NCI-H2081 treated with DMSO at 0.1 percent for 48 hours (cell line): ENCODE measurements around the gene FAM236A.
"Not testable (repeated sequence)": the region's sequence is repeated elsewhere in the genome, so short reads cannot be mapped to it uniquely, and the experiment has no call there.

Source experiments
- DNase-seq: peaks from one replicate; lab custom pipeline; 2025; lab: John Stamatoyannopoulos, UW

The FAM236A gene

DNA sequence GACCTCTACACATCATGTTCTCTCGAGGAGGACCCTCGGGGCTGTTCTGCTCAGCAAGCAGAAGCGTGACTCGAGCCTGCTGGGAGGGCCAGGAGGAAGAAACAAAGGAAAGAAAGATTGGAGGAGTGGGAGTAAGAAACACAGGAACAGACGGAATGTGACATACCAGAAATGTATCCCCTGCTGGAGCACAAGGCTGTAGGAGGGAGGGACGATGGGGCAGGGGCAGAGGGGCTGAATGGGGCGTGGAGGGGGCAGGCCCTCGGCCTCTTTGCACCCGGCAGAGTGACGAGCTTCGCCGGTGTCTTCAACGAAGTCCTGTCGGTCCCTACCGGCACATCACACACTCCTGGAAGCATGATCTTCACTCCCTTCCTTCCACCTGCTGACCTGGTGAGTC lies at the start of gene FAM236A:
Gene FAM236A, plus strand, starts transcription at position 301 of the 400 bp plus-strand sequence. Its CDS starts 57 bp downstream, at position 358.
- DNase-seq, result not testable (repeated sequence)

- DNase-seq, result not testable (repeated sequence)
Measured at GRCh38 chrX:72889740-72890139, 48.3 kb upstream of the FAM236A start.

- not testable (repeated sequence) for DNase-seq
Measured at GRCh38 chrX:72912315-72912714, 25.7 kb upstream of the FAM236A start, which contains the start of gene FAM236C. FAM236C (plus strand) TSS chrX:72912615; CDS start chrX:72912715, 100 bp downstream.

- not testable (repeated sequence) for DNase-seq
Measured at GRCh38 chrX:72916096-72916495, 21.9 kb upstream of the FAM236A start.

DNA sequence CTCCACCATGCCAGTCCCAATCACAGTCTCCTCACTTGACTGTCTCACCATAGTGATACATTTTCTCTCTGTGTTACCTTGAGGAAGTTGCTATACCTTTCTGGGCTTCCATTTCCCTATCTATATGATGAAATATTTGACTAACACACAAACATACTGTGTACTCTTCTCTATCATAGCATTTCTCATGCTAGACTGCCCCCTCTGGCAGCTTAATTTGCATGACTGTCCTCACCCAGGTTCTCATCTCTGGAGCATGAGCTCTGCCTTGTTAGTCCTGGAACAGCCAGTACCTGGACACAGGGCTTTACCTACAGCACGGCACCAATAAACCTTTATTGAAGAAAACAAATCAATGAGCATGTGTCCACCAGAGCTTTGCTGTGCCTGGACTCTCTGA lies 5.7 kb upstream of the FAM236A start:
- not testable (repeated sequence) for DNase-seq

DNA sequence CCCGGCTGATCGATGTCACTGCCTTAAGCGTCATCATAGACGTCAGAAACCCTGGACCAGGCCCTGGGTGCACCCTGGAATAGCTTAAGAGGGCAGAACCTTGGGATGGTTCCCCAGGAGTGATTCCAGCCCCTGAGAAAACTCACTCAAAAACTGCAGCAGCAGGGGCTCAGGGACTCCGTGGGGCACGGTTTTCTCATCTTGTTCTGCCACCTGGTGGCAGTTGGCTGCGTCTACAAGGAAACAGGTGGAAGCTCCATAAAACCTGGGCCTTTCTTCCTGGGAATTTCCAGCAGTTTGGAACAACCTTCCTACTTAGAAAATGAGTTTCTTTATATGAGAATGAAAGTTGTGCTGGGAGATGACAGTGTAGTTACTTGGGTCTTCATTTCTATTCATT lies 1.6 kb upstream of the FAM236A start:
- DNase-seq, result not testable (repeated sequence)

DNA sequence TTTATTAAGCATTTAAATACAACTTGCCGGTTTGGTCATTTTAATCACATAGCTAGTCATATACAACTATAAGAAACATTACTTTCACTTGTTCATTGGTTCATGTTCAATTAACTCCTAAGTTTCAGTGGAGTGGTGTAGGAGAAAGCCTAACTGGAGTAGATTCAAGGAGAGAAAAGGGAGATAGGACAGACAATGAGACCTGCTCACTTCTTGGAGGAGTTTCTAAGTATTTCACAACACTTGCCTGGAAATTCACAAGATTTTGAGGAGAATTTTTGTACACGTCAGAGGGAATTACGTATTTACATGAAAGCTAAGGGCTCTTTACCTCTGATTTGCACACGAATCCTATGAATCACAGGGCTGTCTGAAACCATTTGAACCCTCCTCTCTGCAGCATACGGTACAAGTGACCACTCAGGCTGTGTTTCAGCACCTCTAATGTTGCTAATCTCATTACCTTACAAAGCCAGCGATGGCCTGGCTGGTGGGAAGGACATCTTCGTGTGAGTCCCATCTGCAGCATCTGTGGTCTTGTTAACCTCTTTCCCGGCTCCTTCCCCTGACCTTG lies 1.0 kb upstream of the FAM236A start:
- not testable (repeated sequence) for DNase-seq

GRCh38 chrX:72942272-72942671 lies 4.3 kb downstream of the FAM236A start:
- DNase-seq, result not testable (repeated sequence)

GRCh38 chrX:72943035-72943818 lies 5.2 kb downstream of the FAM236A start:
- not testable (repeated sequence) for DNase-seq

DNA sequence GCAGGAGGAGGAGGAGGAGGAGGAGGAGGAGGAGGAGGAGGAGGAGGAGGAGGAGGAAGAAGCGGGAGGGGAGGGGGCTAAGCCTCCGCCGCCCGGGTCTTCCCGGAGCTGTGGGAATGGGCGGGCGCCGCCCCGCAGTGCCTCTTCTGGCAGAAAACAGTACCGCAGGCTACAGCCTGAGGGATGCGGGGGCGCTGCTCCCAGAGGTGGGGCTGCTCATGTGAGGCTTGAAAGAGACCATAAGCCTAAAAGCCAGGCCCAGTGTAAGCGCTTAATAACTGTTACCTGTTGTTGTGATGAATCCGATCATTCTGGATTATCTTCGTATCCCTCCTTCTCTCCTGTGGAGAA lies 5.8 kb downstream of the FAM236A start, which contains the start of gene DMRTC1:
Gene DMRTC1, minus strand, starts transcription at position 19 of the 351 bp plus-strand sequence. CDS start 68,143 bp downstream, outside the sequence.
- DNase-seq, result not testable (repeated sequence)

DNA sequence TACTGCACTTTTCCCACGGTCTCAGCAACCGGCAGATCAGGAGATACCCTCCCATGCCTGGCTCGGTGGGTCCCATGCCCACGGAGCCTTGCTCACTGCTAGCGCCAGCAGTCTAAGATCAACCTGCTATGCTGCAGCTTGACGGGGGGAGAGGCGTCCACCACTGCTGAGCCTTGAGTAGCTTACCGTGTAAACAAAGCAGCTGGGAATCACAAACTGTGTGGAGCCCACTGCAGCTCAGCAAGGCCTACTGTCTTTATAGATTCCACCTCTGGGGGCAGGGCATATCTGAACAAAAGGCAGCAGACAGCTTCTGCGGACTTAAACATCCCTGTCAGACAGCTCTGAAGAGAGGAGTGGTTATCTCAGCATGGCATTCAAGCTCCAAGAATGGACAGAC lies 22.0 kb downstream of the FAM236A start:
- DNase-seq, result not testable (repeated sequence)

DNA sequence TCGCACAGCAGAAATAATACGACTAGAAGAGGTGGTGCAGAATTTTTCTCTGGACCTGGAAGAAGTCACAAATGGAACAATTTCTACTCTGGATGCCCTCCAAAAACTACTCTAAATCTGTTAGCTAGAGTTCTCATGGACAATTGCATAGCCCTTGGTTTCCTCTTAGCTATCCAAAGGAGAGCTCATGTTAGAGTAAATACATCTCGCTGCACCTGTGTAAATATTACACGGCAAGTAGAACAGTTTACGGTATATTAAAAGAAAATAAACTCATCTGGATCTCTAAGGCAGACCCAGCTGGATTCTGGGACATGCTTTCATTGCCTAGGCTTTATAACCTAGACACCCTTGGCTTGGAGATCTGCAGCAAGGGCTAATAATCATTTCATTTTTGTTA lies 33.9 kb downstream of the FAM236A start:
- not testable (repeated sequence) for DNase-seq

DNA sequence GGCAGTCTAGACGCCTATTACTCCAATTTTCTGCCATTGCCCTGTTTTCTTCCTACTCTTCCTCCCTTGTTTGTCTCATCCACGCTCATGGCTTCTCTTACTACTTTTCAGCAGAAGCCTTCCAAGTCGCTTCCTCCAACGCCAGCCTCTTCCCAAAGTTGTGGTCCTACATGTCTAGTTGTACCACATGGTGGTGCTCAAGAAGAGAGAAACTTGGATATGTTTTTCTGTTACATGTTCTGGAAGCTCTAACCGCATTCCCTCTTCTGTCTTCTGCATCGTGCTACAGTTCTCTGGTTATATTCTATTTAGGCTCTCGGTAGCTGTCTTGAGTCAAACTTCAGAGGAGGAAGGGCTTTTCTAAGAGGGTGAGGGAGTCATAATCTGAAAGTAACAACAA lies 36.9 kb downstream of the FAM236A start:
- DNase-seq, result not testable (repeated sequence)

DNA sequence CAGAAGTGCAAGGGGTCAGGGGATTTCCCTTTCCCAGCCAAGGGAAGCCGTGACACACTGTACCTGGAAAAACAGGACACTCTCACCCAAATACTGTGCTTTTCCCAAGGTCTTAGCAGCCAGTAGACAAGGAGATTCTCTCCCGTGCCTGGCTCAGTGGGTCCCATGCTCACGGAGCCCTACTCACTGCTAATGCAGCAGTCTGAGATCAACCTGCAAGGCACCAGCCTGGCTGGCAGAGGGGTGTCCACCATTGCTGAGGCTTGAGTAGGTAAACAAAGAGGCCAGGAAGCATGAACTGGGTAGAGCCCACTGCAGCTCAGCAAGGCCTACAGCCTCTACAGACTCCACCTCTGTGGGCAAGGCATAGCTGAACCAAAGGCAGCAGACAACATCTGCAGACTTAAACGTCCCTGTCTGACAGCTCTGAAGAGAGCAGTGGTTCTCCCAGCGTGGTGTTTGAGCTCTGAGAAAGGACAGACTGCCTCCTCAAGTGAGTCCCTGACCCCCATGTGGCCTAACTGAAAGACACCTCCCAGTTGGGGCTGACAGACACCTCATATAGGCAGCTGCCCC lies 43.0 kb downstream of the FAM236A start:
- DNase-seq, result not testable (repeated sequence)
